Heart left ventricle (tissue), 16 donors: ENCODE data around the gene KIF5A. TPM values are rescaled to one million over a fixed set of nuclear protein-coding genes. Genes with fewer than 3 reads are reported as not detected.

ENCODE experiments used
- ATAC-seq, 4 donors: fragments of 200-7000 bp; cut with Tn5 transposase; one replicate each; pipeline ENCODE4 v1.9.1; 2020 to 2022; ENCODE audit warnings: moderate library complexity in 4 of 4, mild to moderate bottlenecking in 3 of 4, moderate number of reproducible peaks in 1 of 4
- DNase-seq, 5 donors: peaks; one replicate each; pipeline ENCODE4 v3.0.0-alpha.2; 2020
- H3K27ac ChIP-seq, 12 donors: fragments of 200-600 bp; sonication (generic) in 4 of 12; one replicate each; pipeline versions ENCODE4 v1.5.0 to v1.8.0; 2016 to 2022; ENCODE audit warnings: mild to moderate bottlenecking in 2 of 12
- H3K27me3 ChIP-seq, 9 donors: fragments of 200-600 bp; sonication (generic) in 2 of 9; one replicate each; pipeline versions ENCODE4 v1.5.1 to v1.8.0; 2016 to 2022; ENCODE audit warnings: mild to moderate bottlenecking in 3 of 9
- H3K36me3 ChIP-seq, 9 donors: fragments of 200-600 bp; sonication (generic) in 2 of 9; one replicate each; pipeline versions ENCODE4 v1.5.0 to v1.8.0; 2018 to 2022; ENCODE audit warnings: mild to moderate bottlenecking in 2 of 9
- H3K4me1 ChIP-seq, 12 donors: fragments of 200-600 bp; sonication (generic) in 4 of 12; one replicate each; pipeline versions ENCODE4 v1.5.0 to v1.8.0; 2016 to 2022; ENCODE audit warnings: mild to moderate bottlenecking in 3 of 12
- H3K4me3 ChIP-seq, 12 donors: fragments of 200-600 bp; sonication (generic) in 4 of 12; one replicate each; pipeline versions ENCODE4 v1.5.0 to v1.8.0; 2017 to 2022; ENCODE audit warnings: mild to moderate bottlenecking in 9 of 12, moderate library complexity in 4 of 12
- H3K9me3 ChIP-seq, 12 donors: fragments of 200-600 bp; sonication (generic) in 4 of 12; one replicate each; pipeline versions ENCODE4 v1.5.0 to v1.8.0; 2016 to 2022; ENCODE audit warnings: mild to moderate bottlenecking in 1 of 12
- POLR2A ChIP-seq, 2 donors: fragments of 450-650 bp; IDR thresholded peaks; one replicate each; pipeline ENCODE4 v1.6.1; 2017; ENCODE audit warnings: antibody characterized with exemption in 2 of 2, mild to moderate bottlenecking in 2 of 2, moderate library complexity in 2 of 2
- WGBS, 4 donors: extraction: QIAGEN DNeasy Blood & Tissue Kit in 2 of 4; methylation state at CpG; one replicate each; pipeline versions ENCODE4 v1.1.5 to v1.1.7; 2013 to 2018; 5-methylcytosine and 5-hydroxymethylcytosine counted together
- intact Hi-C, 10 donors: fragments of 100-400 bp; cut with DNase I; formaldehyde crosslinking; loops; one replicate each; pipeline versions ENCODE4 v1.11.1 to v1.14.2; 2022
- polyA plus RNA-seq, 2 donors: library from polyadenylated mRNA; stranded (reverse); fragments of 200-250 nt; gene quantifications; one replicate each; pipeline ENCODE4 v1.2.3, GENCODE V29; 2013
- total RNA-seq, 9 donors: library from RNA; depleted of rRNA in 2 of 9; stranded (reverse); fragments of >200 nt in 2 of 9; fragmentation: NEBNext Ultra II Directional in 3 of 9; extraction: Animal tissue kit (Norgen Biotek cat#: 25700) in 3 of 9; gene quantifications; one replicate each; pipeline versions ENCODE4 v1.1.0 to v1.2.4, GENCODE V29; 2016 to 2023
- TF ChIP-seq, protein P1 (sequence below), 12 donors: fragments of 200-600 bp; sonication (generic) in 4 of 12; IDR thresholded peaks; one replicate each; pipeline versions ENCODE4 v1.5.0 to v1.8.0; 2018 to 2022; ENCODE audit warnings: antibody characterized with exemption in 12 of 12, mild to moderate bottlenecking in 5 of 12
- donor health status: ischemic (EF 13 %, LVEDD 7.1; RV severe dilation, severe dysfunction).
- donor health status: healthy with polysubstance abuse.
- donor health status: DM: no; HTN: yes; CAD: no.
- donor health status: DM: no; HTN: no; CAD: no.
- donor health status: ischemic (EF 25% LVEDD 6.9; RV normal size, moderate dysfunction).
- donor health status: ischemic (EF 25% LVEDD 5.7; RV mildly dilated, moderate dysfunction).
- donor health status: healthy.
- donor health status: DM: yes; HTN: yes; CAD: no.
- donor health status: ischemic (EF 35%, LVEDD 5.7; RV mildly dilated, moderate dysfunction).
- donor health status: nonischemic (EF 11% LVEDD 7.7; RV severe dilation, severe dysfunction).
- donor health status: DM: yes; HTN: yes; CAD: no.
- donor health status: PGD.
- donor health status: ischemic (EF 29% LVEDD 5.4; RV normal size, mild dysfunction).
- donor health status: nonischemic (EF 23%, LVEDD 6.1; RV moderate dilation, normal function).

Gene KIF5A
- total and polyA plus RNA-seq, 11 donors = 0.06 to 0.31 (median 0.14) TPM; not detected in 3

DNA sequence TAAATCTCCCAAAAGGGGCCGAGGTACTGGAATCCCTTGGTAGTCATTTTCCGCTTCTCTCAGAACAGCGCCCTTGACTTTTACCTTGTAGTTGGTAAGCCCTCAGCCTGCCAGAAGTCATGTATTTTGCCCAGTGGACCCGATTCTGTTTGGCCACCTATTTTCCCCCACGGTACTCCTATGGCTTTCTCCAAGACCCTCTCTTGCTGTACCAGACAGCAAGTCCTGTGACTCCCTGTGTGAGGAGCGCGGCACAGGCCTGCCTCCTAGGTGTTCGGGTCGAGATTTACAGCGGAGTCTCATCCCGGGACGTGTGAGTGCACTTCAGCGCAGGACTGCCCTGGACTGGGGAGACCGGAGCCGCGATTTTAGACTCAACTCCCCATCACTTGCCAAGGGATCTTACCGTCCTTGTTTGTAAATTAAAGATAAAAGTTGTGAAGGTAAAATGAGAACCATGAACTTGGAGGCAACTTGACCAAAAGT, 28.3 kb upstream of the KIF5A start:
- TF ChIP-seq, protein P1, sequence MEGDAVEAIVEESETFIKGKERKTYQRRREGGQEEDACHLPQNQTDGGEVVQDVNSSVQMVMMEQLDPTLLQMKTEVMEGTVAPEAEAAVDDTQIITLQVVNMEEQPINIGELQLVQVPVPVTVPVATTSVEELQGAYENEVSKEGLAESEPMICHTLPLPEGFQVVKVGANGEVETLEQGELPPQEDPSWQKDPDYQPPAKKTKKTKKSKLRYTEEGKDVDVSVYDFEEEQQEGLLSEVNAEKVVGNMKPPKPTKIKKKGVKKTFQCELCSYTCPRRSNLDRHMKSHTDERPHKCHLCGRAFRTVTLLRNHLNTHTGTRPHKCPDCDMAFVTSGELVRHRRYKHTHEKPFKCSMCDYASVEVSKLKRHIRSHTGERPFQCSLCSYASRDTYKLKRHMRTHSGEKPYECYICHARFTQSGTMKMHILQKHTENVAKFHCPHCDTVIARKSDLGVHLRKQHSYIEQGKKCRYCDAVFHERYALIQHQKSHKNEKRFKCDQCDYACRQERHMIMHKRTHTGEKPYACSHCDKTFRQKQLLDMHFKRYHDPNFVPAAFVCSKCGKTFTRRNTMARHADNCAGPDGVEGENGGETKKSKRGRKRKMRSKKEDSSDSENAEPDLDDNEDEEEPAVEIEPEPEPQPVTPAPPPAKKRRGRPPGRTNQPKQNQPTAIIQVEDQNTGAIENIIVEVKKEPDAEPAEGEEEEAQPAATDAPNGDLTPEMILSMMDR (IDR thresholded peaks at IDR 0.05) = peak in 1 of 12 donors; percentile 23
- no peak for TF ChIP-seq POLR2A (IDR thresholded peaks at IDR 0.05)
- Histone ChIP-seq H3K9me3 (no peaks in the 10 kb centered on the region), H3K36me3 (peaks cover 0 to 53% (median 36%) of the 10 kb centered on the region in 9 donors), H3K4me1 (peaks cover 0 to 69% (median 60%) of the 10 kb centered on the region in 12 donors), H3K4me3 (peak overlapping the region in 10 of 12 donors; percentile 73 to 94 (median 86)), H3K27ac (peak overlapping the region; percentile 94 to 100 (median 98)), H3K27me3 (no peaks in the 10 kb centered on the region)
- DNase-seq (peak in 4 of 5 donors; percentile 50 to 63 (median 58)), ATAC-seq (peak in 1 of 4 donors; percentile 18)
- intact Hi-C loops = loop anchor here in 3 of 10 donors (2.0 kb wide), 2 partner anchors 25 to 97 kb away; partner anchors contain the start of gene DCTN2 (in 2 of the 3)
- WGBS, 4 donors = 29 to 38% (median 34%) methylated on average over 17 of the region's 17 CpGs

DNA sequence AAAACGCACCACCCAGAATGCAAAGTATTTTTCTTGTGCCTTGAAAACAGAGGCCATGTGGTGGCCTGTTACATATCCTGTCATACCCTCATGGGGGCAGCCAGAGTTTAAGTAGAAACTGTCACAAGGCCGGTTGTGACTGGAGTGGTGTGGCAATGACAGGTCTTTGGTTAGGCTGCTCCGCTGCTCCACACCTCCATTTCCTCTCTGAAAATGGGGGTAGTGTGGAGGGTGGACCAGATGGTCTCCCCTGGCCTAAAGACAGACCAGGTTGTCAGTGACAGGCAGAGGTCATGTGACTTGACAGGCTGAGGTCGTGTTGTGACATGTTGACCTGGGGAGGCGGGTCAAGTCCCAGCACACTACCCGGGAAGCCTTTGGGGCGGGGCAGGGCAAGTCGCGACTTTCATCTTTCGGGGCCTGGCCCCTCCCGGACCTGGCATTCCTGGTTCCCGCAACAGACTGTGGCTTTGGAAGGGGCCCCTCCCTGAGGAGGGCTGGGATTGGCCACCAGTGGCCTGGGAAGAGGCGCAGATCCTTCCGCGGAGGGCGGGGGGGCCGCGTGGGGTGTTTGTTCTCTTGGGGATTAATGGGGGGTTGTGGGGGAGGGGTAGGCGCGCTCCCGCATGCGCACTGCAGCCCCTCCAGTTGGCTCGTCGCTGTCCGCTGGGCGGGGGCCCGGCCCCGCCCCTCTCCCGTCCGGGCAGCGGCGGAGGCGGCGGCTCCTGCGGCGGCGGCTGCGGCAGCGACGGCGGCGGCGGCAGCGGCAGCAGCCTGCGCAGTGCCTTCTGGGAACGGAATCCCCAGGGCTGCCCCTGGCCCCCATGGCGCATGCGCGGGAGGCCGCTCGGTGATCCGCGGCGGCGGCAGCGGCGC, 27.6 kb upstream of the KIF5A start, which contains the start of gene MBD6:
Gene MBD6, plus strand, starts transcription at position 814 of the 876 bp plus-strand sequence. CDS start 1,480 bp downstream, outside the sequence.
- intact Hi-C loops = loop anchor here in 2 of 10 donors (2.0 kb wide), 1 partner anchor 25 kb away; the partner anchor contains the start of gene DCTN2 (in 2 of the 2)
- Histone ChIP-seq H3K36me3 (peaks cover 0 to 53% (median 36%) of the 10 kb centered on the region in 9 donors), H3K27ac (peak within 1 kb of the TSS; percentile 94 to 100 (median 98)), H3K9me3 (no peaks in the 10 kb centered on the region), H3K4me1 (peaks cover 0 to 62% (median 56%) of the 10 kb centered on the region in 12 donors), H3K27me3 (no peaks in the 10 kb centered on the region), H3K4me3 (peak within 1 kb of the TSS; percentile 54 to 94 (median 83))
- whole genome bisulfite sequencing, 4 donors = 0 to 2% (median 1%) methylated on average over 9 to 57 of the region's 57 CpGs
- TF ChIP-seq POLR2A (IDR thresholded peaks at IDR 0.05) = no peak
- TF ChIP-seq, protein P1 (IDR thresholded peaks at IDR 0.05) = no peak
- DNase-seq (peak; percentile 92 to 96 (median 95)), ATAC-seq (peak; percentile 10 to 52 (median 44))

DNA sequence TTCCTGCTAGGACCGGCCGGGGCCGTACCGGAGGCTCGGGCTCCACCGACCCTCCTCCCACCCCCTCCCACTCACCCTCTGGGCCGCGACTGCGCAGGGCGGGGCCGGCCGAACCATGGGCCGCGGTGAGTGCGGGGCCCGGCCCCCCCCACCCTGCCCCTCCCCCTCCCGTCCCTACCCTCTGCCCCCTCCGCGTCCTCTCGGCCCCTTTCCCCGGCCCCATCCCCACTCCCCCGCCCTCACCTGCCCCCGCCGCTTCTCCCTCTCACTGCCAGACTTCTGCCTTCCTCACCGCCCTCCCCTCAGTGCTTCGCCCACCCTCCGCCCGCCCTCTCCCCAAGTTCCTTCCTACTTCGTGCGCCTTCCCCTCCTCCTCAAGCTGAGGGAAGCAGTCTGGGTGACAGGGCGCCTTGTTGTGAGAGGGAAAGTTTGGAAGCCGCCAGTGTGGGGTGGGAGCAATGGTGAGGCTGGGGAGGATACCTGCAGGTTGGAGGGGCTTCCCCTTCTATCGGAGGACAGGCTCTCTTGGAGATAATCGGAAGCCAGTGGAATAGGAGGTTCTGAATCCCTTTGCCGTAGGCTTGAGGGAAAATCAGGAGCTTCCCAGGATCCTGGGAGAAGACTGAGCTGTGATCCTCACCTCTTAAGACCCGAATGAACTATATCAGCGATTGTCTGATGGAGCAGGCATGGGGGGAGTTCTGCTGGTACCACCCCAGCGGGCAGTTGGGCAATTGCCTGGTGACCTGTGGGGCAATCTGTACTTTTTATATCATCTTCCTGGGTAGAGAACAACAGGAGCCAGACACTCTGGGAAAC, 26.7 kb upstream of the KIF5A start:
- H3K36me3 ChIP-seq = peaks cover 0 to 53% (median 37%) of the 10 kb centered on the region in 9 donors
- no peaks in the 10 kb centered on the region for H3K27me3 ChIP-seq
- TF ChIP-seq, protein P1 (IDR thresholded peaks at IDR 0.05) = no peak
- TF ChIP-seq POLR2A (IDR thresholded peaks at IDR 0.05) = peak in 1 of 2 donors; percentile 26
- peaks cover 0 to 55% (median 47%) of the 10 kb centered on the region in 12 donors for H3K4me1 ChIP-seq
- DNase-seq (peak; percentile 77 to 79 (median 78)), ATAC-seq (peak in 2 of 4 donors; percentile 0 to 2)
- H3K4me3 ChIP-seq = peak overlapping the region; percentile 54 to 94 (median 83)
- 0 to 2% (median 1%) methylated on average over 11 to 37 of the region's 38 CpGs for WGBS, 4 donors
- peak overlapping the region; percentile 94 to 100 (median 98) for H3K27ac ChIP-seq
- intact Hi-C loops = loop anchor here in 2 of 10 donors (2.0 kb wide), 1 partner anchor 24 kb away; the partner anchor contains the start of gene DCTN2 (in 2 of the 2)
- no peaks in the 10 kb centered on the region for H3K9me3 ChIP-seq
